HL-60/S4 treated with phorbol 12-myristate 13-acetate at 8.2 ng/mL for 4 days and 3 days (cell line): ENCODE measurements around the gene MEGF10.

Experiments used
- in situ Hi-C: fragments of 300-500 bp; cut with MboI; formaldehyde crosslinking; loops from 2 replicates; pipeline ENCODE4 v1.15.0; 2022; ENCODE audit warnings: low sequenced_read_pairs

MEGF10 gene

DNA sequence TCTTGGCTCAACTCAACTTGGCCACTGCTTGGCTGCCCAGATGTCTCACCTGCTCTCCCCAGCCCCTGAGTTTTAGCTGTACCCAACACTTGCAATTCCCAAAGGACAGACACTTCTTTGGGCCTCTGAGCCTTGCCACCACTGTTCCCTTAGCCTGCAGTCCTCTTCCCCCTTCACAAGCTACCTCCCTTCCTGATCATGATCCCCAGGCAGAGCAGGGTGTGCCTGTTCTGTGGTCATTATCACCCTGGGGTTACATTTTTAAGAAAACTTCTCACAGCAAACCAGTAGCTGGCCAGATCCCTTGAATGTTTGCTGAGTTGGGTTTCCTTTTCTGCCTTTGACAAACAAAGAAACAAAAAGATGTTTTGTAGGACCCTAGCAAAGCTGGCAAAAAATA lies 139.3 kb downstream of the MEGF10 start:
- in situ Hi-C loops: no loop called here

GRCh38 chr5:127430627-127431026 lies 140.0 kb downstream of the MEGF10 start:
- in situ Hi-C loops: no loop called here

GRCh38 chr5:127431977-127432585 lies 141.5 kb downstream of the MEGF10 start:
- in situ Hi-C loops: no loop called here

DNA sequence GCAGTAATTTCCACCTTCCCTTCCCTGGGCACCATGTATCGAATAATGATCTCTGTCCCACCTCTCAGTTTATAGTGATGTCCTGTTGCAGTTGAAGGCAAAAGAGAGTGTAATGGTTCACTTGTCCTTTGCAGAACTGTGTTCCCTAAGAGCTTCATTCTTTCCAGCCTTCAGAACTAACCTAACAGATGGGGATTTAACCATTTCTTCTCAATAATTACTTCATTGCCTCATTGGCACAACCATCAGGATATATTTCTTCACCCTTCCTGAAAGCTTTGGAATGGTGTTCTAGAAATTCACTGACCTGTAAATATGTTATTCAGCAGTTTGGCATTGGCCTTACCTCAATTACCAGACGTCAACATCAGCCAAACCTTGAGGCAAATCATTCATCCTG lies 142.9 kb downstream of the MEGF10 start:
- in situ Hi-C loops: no loop called here

GRCh38 chr5:127434588-127434987 lies 144.0 kb downstream of the MEGF10 start:
- in situ Hi-C loops: no loop called here

GRCh38 chr5:127435821-127436220 lies 145.2 kb downstream of the MEGF10 start:
- in situ Hi-C loops: no loop called here

GRCh38 chr5:127439644-127440043 lies 149.0 kb downstream of the MEGF10 start:
- in situ Hi-C loops: no loop called here

GRCh38 chr5:127440831-127441230 lies 150.2 kb downstream of the MEGF10 start:
- in situ Hi-C loops: no loop called here

- in situ Hi-C loops: no loop called here
These were observed 151.3 kb downstream of the MEGF10 start for GRCh38 chr5:127441799-127442484.

- in situ Hi-C loops: no loop called here
These were observed 153.6 kb downstream of the MEGF10 start for GRCh38 chr5:127444171-127444570.

- in situ Hi-C loops: no loop called here
These were observed 154.7 kb downstream of the MEGF10 start for GRCh38 chr5:127445328-127445727.

DNA sequence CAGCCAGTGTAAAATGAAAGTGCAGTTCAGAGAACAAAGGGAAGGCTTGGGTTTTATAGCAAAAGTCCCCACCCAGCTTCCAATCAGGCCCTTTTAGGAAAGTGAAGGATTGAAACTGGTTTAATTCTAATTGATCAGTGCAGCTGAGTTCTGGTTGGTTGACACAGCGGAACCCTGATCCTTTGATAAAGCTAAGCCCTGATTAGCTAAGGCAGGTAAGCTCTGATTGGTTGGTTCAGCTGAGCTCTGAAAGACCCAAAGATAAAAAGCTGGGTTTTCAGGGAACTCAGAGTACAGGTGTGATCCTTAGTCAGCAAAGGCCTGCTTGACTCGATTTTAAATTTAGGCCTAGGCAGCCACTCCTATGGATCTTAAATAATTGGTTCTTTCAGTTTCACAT lies 156.0 kb downstream of the MEGF10 start:
- in situ Hi-C loops: no loop called here

GRCh38 chr5:127447827-127448226 lies 157.2 kb downstream of the MEGF10 start:
- in situ Hi-C loops: no loop called here

- in situ Hi-C loops: no loop called here
These were observed 159.4 kb downstream of the MEGF10 start for GRCh38 chr5:127450046-127450445.

GRCh38 chr5:127451096-127451495 lies 160.5 kb downstream of the MEGF10 start:
- in situ Hi-C loops: no loop called here

DNA sequence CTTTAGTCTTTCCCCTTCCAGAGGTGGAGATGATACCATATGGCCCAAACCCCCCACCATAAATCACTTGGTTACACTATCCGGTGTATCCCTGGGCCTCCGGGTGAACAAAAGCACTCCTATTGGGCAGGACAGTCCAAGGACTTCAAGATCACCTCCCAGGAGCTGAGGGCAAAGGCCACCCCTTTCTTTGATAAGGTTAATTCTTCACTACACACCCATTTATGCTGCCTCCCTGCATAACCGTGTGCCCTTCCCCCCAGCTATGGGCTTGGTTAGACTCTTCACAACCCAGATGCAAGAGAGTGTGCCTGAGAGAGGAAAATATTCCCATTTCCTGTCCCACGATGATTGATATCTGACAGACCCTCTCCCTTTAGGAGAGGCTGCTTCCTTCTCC lies 162.0 kb downstream of the MEGF10 start:
- in situ Hi-C loops: no loop called here

GRCh38 chr5:127471211-127471610 lies 180.6 kb downstream of the MEGF10 start:
- in situ Hi-C loops: no loop called here

GRCh38 chr5:127472700-127473099 lies 182.1 kb downstream of the MEGF10 start:
- in situ Hi-C loops: no loop called here

GRCh38 chr5:127486471-127486870 lies 195.9 kb downstream of the MEGF10 start:
- in situ Hi-C loops: no loop called here

DNA sequence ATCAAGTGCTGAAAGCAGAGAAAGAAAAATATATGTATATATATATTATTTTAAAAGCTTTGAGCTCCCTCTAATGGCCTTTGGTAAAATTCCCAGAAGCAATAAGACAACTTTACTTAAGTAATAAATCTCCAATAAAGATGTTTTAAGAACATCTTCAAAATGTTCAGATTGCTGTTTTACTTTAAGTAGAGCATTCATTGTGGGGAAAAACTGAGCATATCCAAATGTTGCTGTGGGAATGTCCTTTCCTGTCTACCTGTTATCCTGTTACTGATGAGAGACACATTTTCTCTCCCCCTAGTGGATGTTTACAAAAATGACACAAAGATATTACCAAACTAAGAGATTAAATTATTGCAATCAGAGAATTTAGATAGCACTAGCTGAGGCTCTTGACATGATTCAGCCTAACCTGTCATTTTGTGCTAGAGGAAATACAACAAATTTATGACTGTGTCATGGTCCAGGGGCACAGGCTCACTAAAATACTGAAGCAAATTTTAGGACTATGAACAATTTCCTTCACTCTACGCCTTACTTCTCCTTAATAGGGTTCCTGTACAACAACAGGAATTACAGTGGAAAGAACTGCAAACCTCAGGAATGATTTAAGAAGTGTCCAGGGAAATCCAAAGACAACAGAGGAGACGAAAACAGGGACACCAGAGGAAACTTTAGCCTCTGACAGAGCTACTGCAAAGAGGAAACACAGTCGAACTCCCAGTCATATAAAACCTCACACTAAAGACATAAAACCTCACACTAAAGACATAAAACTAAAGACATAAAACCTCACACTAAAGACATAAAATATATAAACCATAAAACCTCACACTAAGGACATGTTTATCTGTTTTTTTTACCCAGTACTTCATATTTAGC lies 202.5 kb downstream of the MEGF10 start:
- in situ Hi-C loops: no loop called here

DNA sequence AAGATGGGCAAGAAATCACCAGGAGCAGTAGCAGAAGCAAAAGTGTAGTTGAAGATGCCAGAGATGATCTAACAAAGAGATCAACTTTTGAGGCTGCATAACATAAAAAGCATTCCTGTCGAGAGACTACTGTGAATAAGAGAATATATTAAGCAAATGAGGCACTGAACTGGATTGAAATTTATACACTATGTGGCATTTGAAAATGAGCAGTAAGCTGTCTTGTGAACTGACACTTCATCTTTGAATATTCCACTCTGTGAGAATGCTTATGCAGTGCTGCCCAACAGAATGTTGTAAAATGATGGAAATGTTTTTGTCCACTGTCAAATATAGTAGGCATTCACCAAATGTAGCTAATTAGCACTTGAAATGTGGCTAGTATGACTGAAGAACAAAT lies 208.0 kb downstream of the MEGF10 start:
- in situ Hi-C loops: no loop called here

- in situ Hi-C loops: no loop called here
These were observed 215.3 kb downstream of the MEGF10 start for GRCh38 chr5:127505905-127506304.
